ENCODE data around the gene BCL7A.

- TF ChIP-seq, protein P1, sequence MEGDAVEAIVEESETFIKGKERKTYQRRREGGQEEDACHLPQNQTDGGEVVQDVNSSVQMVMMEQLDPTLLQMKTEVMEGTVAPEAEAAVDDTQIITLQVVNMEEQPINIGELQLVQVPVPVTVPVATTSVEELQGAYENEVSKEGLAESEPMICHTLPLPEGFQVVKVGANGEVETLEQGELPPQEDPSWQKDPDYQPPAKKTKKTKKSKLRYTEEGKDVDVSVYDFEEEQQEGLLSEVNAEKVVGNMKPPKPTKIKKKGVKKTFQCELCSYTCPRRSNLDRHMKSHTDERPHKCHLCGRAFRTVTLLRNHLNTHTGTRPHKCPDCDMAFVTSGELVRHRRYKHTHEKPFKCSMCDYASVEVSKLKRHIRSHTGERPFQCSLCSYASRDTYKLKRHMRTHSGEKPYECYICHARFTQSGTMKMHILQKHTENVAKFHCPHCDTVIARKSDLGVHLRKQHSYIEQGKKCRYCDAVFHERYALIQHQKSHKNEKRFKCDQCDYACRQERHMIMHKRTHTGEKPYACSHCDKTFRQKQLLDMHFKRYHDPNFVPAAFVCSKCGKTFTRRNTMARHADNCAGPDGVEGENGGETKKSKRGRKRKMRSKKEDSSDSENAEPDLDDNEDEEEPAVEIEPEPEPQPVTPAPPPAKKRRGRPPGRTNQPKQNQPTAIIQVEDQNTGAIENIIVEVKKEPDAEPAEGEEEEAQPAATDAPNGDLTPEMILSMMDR (conservative IDR thresholded peaks at IDR 0.05), result no peak
- TF ChIP-seq EZH2 (IDR thresholded peaks at IDR 0.05; ENCODE audit: low read depth), result no peak
Observed at GRCh38 chr12:122060081-122060501, 38.4 kb downstream of the BCL7A start.

All from PC-9 (cell line).